Neural progenitor cell (in vitro differentiated cells): ENCODE measurements around the gene EMB.
"Not testable (repeated sequence)": the region's sequence is repeated elsewhere in the genome, so short reads cannot be mapped to it uniquely, and the experiment has no call there.

ENCODE experiments used
- EZH2 ChIP-seq: fragments of 200-600 bp; sonication (generic); IDR thresholded peaks from 2 replicates; pipeline ENCODE4 v1.6.1; 2017; ENCODE audit warnings: antibody characterized with exemption, mild to moderate bottlenecking, moderate library complexity
- EZH2phosphoT487 ChIP-seq: fragments of 200-600 bp; sonication (generic); IDR thresholded peaks from 2 replicates; pipeline ENCODE4 v1.6.1; 2017; ENCODE audit warnings: antibody characterized with exemption
- TF ChIP-seq, protein P1 (sequence below): fragments of 200-600 bp; sonication (generic); IDR thresholded peaks from 2 replicates; pipeline ENCODE4 v1.5.1; 2017; ENCODE audit warnings: antibody characterized with exemption, mild to moderate bottlenecking

GRCh38 chr5:50410932-50411331 lies 30.2 kb downstream of the EMB start:
- TF ChIP-seq EZH2, EZH2phosphoT487: not testable (repeated sequence)
- TF ChIP-seq, protein P1, sequence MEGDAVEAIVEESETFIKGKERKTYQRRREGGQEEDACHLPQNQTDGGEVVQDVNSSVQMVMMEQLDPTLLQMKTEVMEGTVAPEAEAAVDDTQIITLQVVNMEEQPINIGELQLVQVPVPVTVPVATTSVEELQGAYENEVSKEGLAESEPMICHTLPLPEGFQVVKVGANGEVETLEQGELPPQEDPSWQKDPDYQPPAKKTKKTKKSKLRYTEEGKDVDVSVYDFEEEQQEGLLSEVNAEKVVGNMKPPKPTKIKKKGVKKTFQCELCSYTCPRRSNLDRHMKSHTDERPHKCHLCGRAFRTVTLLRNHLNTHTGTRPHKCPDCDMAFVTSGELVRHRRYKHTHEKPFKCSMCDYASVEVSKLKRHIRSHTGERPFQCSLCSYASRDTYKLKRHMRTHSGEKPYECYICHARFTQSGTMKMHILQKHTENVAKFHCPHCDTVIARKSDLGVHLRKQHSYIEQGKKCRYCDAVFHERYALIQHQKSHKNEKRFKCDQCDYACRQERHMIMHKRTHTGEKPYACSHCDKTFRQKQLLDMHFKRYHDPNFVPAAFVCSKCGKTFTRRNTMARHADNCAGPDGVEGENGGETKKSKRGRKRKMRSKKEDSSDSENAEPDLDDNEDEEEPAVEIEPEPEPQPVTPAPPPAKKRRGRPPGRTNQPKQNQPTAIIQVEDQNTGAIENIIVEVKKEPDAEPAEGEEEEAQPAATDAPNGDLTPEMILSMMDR = not testable (repeated sequence)
